GM18867 (cell line): ENCODE data around the gene QSOX2.

Source experiments
- ATAC-seq: cut with Tn5 transposase; IDR thresholded peaks from one replicate; pipeline ENCODE4 v1.9.1; 2021; ENCODE audit warnings: mild to moderate bottlenecking, moderate library complexity; ENCODE audit not compliant: unreplicated experiment

QSOX2 gene

GRCh38 chr9:136178773-136179075, 66.9 kb downstream of the QSOX2 start:
- no peak for ATAC-seq

- ATAC-seq, result no peak
Measured at GRCh38 chr9:136178061-136178772, 67.4 kb downstream of the QSOX2 start.

GRCh38 chr9:136177224-136177623, 68.4 kb downstream of the QSOX2 start:
- ATAC-seq, result no peak

- no peak for ATAC-seq
Measured at GRCh38 chr9:136175616-136176197, 69.9 kb downstream of the QSOX2 start.

GRCh38 chr9:136174779-136175615, 70.6 kb downstream of the QSOX2 start:
- no peak for ATAC-seq

- no peak for ATAC-seq
Measured at GRCh38 chr9:136173648-136174290, 71.8 kb downstream of the QSOX2 start.

GRCh38 chr9:136172412-136173079, 73.1 kb downstream of the QSOX2 start:
- no peak for ATAC-seq

GRCh38 chr9:136171801-136172411, 73.7 kb downstream of the QSOX2 start:
- ATAC-seq, result no peak

- no peak for ATAC-seq
Measured at GRCh38 chr9:136171009-136171800, 74.4 kb downstream of the QSOX2 start.

- ATAC-seq, result no peak
Measured at GRCh38 chr9:136170006-136170901, 75.4 kb downstream of the QSOX2 start.

- ATAC-seq, result no peak
Measured at GRCh38 chr9:136169495-136169894, 76.1 kb downstream of the QSOX2 start.

- ATAC-seq, result no peak
Measured at GRCh38 chr9:136163248-136163850, 82.3 kb downstream of the QSOX2 start.

- no peak for ATAC-seq
Measured at GRCh38 chr9:136160995-136161610, 84.5 kb downstream of the QSOX2 start.

- ATAC-seq, result no peak
Measured at GRCh38 chr9:136160381-136160841, 85.2 kb downstream of the QSOX2 start.

- ATAC-seq, result no peak
Measured at GRCh38 chr9:136159851-136160250, 85.8 kb downstream of the QSOX2 start.

GRCh38 chr9:136157477-136158265, 87.9 kb downstream of the QSOX2 start:
- no peak for ATAC-seq
